Spleen (tissue), 11 donors: Measurements from ENCODE around the gene PYGO2. TPM values are rescaled to one million over a fixed set of nuclear protein-coding genes. Genes with fewer than 3 reads are reported as not detected.
A peak's percentile ranks its signal among the peaks of the same experiment; 100 is the strongest.

Experiments used
- DNase-seq: peaks from one replicate; pipeline ENCODE4 v3.0.0-alpha.2; 2020
- H3K27ac ChIP-seq, 8 donors: fragments of 200-600 bp; sonication (generic) in 7 of 8; 1 replicate in 4 of 8; 2 replicates in 4 of 8; pipeline versions ENCODE4 v1.5.0 to v1.8.0; 2016 to 2021; ENCODE audit warnings: inconsistent platforms in 4 of 8, mild to moderate bottlenecking in 4 of 8, moderate library complexity in 1 of 8
- H3K27me3 ChIP-seq, 7 donors: fragments of 200-600 bp; sonication (generic) in 6 of 7; replicated peaks in 1 of 7; 1 replicate in 4 of 7; 2 replicates in 3 of 7; pipeline versions ENCODE4 v1.5.0 to v1.8.0; 2016 to 2021; ENCODE audit warnings: inconsistent platforms in 3 of 7, mild to moderate bottlenecking in 1 of 7
- H3K36me3 ChIP-seq, 6 donors: fragments of 200-600 bp; sonication (generic) in 5 of 6; 1 replicate in 4 of 6; 2 replicates in 2 of 6; pipeline versions ENCODE4 v1.5.0 to v1.8.0; 2016 to 2021; ENCODE audit warnings: inconsistent platforms in 2 of 6
- H3K4me1 ChIP-seq, 6 donors: fragments of 200-600 bp; sonication (generic) in 5 of 6; 1 replicate in 3 of 6; 2 replicates in 3 of 6; pipeline versions ENCODE4 v1.5.0 to v1.8.0; 2016 to 2021; ENCODE audit warnings: inconsistent platforms in 3 of 6
- H3K4me3 ChIP-seq, 8 donors: fragments of 200-600 bp; sonication (generic) in 7 of 8; 1 replicate in 4 of 8; 2 replicates in 4 of 8; pipeline versions ENCODE4 v1.5.0 to v1.8.0; 2016 to 2021; ENCODE audit warnings: inconsistent platforms in 4 of 8, mild to moderate bottlenecking in 4 of 8, moderate library complexity in 2 of 8
- H3K9me3 ChIP-seq, 8 donors: fragments of 200-600 bp; sonication (generic) in 7 of 8; 1 replicate in 4 of 8; 2 replicates in 4 of 8; pipeline versions ENCODE4 v1.5.0 to v1.8.0; 2016 to 2021; ENCODE audit warnings: inconsistent platforms in 4 of 8
- POLR2A ChIP-seq, 3 donors: fragments of 450-650 bp; IDR thresholded peaks; one replicate each; pipeline ENCODE4 v1.5.1; 2017; ENCODE audit warnings: antibody characterized with exemption in 3 of 3, mild to moderate bottlenecking in 1 of 3
- POLR2AphosphoS5 ChIP-seq, 3 donors: sonication (generic); formaldehyde crosslinking; IDR thresholded peaks; one replicate each; pipeline ENCODE4 v1.5.1; 2017; ENCODE audit warnings: antibody characterized with exemption in 3 of 3
- WGBS, 5 donors: extraction: QIAGEN DNeasy Blood & Tissue Kit in 3 of 5; methylation state at CpG; one replicate each; pipeline versions ENCODE4 v1.1.5 to v1.1.7; 2013 to 2018; 5-methylcytosine and 5-hydroxymethylcytosine counted together
- intact Hi-C: fragments of 100-400 bp; cut with DNase I; formaldehyde crosslinking; loops from one replicate; pipeline ENCODE4 v1.15.0; 2023; ENCODE audit warnings: low total_unique reads
- polyA plus RNA-seq, 3 donors: library from polyadenylated mRNA; stranded (reverse); fragments of 200-250 nt; gene quantifications; one replicate each; pipeline ENCODE4 v1.2.1, GENCODE V29; 2013
- total RNA-seq, 7 donors: library from RNA; depleted of rRNA in 3 of 7; stranded (reverse); fragments of >200 nt in 3 of 7; fragmentation: NEBNext Ultra II Directional in 4 of 7; extraction: Animal tissue kit (Norgen Biotek cat#: 25700) in 4 of 7; gene quantifications; one replicate each; pipeline versions ENCODE4 v1.1.0 to v1.2.1, GENCODE V29; 2016 to 2021
- TF ChIP-seq, protein P1 (sequence below), 11 experiments: fragments of 200-600 bp in 7 of 11; fragments of 450-650 bp in 4 of 11; sonication (generic) in 4 of 11; IDR thresholded peaks in 8 of 11; conservative IDR thresholded peaks in 3 of 11; 1 replicate in 7 of 11; 2 replicates in 4 of 11; pipeline versions ENCODE4 v1.4.0 to v1.8.0; 2016 to 2021; ENCODE audit warnings: antibody characterized with exemption in 11 of 11, inconsistent platforms in 4 of 11, mild to moderate bottlenecking in 1 of 11
- donor health status: healthy with polysubstance abuse.
- donor health status: DM: no; HTN: no; CAD: no; lungs with moderate emphysema.
- donor health status: DM: no; HTN: no; CAD: no.
- donor health status: Bipolar disorder and iron deficiency.
- donor health status: healthy.
- donor health status: DM: no; HTN: no; CAD: no.
- donor health status: DM: yes; HTN: yes; CAD: no.

Gene PYGO2
- total and polyA plus RNA-seq, 10 donors = 19.8 to 36.6 (median 35.2) TPM

DNA sequence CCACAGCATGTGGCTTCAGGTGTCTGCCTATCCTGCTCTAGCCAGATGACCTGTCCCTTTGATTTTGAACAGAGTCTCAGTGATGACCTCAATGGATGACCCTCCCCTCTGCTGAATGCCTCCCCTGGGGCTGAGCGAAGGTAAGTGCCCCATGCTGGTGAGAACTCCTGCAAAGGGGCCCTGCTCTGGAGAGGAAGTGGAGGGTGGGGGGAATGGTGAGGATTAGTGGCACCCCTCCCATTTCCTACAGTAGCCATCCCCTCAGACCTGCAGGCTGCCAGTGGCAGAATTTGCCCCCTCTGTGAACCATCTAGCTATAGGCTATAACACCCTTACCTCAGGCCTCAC lies 21.4 kb downstream of the PYGO2 start:
- TF ChIP-seq POLR2A (IDR thresholded peaks at IDR 0.05) = no peak
- intact Hi-C loops = no loop called here

DNA sequence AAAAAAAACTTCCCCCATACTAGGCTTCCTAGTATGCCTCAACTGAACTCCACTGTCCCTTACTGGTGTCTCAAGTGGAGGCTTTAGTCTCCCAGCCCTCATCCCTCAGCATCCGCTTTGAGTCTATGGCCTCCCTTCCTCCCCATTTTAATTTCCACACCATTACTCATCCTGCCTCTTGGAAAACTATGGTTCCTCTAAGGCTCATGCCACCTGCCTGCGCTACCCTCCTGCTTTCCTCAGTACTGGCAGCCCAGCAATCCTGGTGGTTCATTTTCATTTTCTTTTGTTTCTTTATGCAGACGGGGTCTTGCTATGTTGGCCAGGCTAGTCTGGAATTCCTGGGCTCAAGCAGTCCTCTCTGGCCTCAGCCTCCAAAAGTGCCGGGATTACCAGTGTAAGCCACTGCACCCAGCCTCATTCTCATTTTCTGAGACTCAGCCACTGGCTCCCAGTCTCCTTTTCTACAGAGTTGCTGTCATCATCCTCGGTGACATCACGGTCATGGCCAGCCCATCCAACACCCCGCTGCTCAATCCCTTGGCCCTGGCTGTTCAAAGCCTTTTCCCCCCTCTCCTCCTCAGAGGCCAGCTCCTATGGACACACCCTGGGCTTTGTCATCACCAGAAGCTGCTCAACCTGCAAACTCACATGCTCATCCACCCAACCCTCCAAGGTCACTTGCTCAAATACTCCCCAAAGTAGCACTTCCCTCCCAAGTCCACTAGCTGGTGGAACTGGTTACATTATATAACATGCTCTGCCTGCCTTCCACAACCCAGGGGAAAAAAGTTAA lies 22.8 kb downstream of the PYGO2 start:
- H3K27me3 ChIP-seq = no peaks in the 10 kb centered on the region
- H3K4me1 ChIP-seq = peaks cover 54 to 93% (median 72%) of the 10 kb centered on the region in 6 donors
- TF ChIP-seq POLR2AphosphoS5 (IDR thresholded peaks at IDR 0.05) (no peak), POLR2A (IDR thresholded peaks at IDR 0.05) (no peak)
- TF ChIP-seq, protein P1, sequence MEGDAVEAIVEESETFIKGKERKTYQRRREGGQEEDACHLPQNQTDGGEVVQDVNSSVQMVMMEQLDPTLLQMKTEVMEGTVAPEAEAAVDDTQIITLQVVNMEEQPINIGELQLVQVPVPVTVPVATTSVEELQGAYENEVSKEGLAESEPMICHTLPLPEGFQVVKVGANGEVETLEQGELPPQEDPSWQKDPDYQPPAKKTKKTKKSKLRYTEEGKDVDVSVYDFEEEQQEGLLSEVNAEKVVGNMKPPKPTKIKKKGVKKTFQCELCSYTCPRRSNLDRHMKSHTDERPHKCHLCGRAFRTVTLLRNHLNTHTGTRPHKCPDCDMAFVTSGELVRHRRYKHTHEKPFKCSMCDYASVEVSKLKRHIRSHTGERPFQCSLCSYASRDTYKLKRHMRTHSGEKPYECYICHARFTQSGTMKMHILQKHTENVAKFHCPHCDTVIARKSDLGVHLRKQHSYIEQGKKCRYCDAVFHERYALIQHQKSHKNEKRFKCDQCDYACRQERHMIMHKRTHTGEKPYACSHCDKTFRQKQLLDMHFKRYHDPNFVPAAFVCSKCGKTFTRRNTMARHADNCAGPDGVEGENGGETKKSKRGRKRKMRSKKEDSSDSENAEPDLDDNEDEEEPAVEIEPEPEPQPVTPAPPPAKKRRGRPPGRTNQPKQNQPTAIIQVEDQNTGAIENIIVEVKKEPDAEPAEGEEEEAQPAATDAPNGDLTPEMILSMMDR (IDR thresholded peaks at IDR 0.05 in 8 of 11, conservative IDR thresholded peaks at IDR 0.05 in 3 of 11) = no peak
- WGBS, 5 donors = 91 to 99% (median 95%) methylated on average over 7 of the region's 7 CpGs
- H3K9me3 ChIP-seq = no peaks in the 10 kb centered on the region
- no peak for DNase-seq
- H3K4me3 ChIP-seq = no peak overlapping the region
- H3K27ac ChIP-seq = peak overlapping the region; percentile 94 to 99 (median 98)
- intact Hi-C loops = no loop called here
- no peaks in the 10 kb centered on the region for H3K36me3 ChIP-seq

More for the DNA sequence above, 21.4 kb downstream of the PYGO2 start:
- Histone ChIP-seq H3K4me1 (peaks cover 61 to 93% (median 82%) of the 10 kb centered on the region in 6 donors), H3K27me3 (no peaks in the 10 kb centered on the region), H3K4me3 (no peak overlapping the region), H3K9me3 (no peaks in the 10 kb centered on the region), H3K36me3 (peaks cover 0 to 10% (median 6%) of the 10 kb centered on the region in 6 donors), H3K27ac (peak overlapping the region in 7 of 8 donors; percentile 19 to 99 (median 84))
- WGBS, 5 donors = 46 to 74% (median 55%) methylated on average over 1 of the region's 1 CpG; no CpG with 5 or more reads in 1 of the 5 donors
- DNase-seq = no peak

DNA sequence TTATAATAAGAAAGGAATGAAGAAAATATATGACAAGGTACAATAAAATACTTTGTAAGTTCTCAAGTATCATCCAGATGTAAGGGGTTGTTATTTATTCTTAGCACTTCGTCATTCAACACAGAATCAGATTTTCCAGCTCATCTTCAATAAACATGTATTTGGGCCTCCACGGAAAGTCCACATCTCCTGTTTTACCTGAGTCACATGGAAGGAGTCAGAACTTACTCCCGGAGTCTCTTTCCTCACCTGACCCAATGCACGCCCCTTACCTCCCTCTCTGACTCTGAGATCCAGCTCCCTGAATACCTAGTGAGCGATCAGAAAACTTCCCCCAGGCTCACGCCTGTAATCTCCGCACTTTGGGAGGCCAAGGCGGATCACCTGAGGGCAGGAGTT lies 23.6 kb downstream of the PYGO2 start:
- DNase-seq = no peak
- Histone ChIP-seq H3K4me1 (peaks cover 46 to 90% (median 64%) of the 10 kb centered on the region in 6 donors), H3K27ac (peak overlapping the region; percentile 94 to 99 (median 98)), H3K27me3 (no peaks in the 10 kb centered on the region), H3K4me3 (peak overlapping the region in 4 of 8 donors; percentile 56 to 81 (median 67)), H3K9me3 (no peaks in the 10 kb centered on the region), H3K36me3 (no peaks in the 10 kb centered on the region)
- intact Hi-C loops = no loop called here
- TF ChIP-seq, protein P1 (IDR thresholded peaks at IDR 0.05 in 8 of 11, conservative IDR thresholded peaks at IDR 0.05 in 3 of 11) = no peak
- TF ChIP-seq POLR2A (IDR thresholded peaks at IDR 0.05) = no peak
- TF ChIP-seq POLR2AphosphoS5 (IDR thresholded peaks at IDR 0.05) = no peak
- 82 to 93% (median 89%) methylated on average over 8 of the region's 8 CpGs for WGBS, 5 donors

DNA sequence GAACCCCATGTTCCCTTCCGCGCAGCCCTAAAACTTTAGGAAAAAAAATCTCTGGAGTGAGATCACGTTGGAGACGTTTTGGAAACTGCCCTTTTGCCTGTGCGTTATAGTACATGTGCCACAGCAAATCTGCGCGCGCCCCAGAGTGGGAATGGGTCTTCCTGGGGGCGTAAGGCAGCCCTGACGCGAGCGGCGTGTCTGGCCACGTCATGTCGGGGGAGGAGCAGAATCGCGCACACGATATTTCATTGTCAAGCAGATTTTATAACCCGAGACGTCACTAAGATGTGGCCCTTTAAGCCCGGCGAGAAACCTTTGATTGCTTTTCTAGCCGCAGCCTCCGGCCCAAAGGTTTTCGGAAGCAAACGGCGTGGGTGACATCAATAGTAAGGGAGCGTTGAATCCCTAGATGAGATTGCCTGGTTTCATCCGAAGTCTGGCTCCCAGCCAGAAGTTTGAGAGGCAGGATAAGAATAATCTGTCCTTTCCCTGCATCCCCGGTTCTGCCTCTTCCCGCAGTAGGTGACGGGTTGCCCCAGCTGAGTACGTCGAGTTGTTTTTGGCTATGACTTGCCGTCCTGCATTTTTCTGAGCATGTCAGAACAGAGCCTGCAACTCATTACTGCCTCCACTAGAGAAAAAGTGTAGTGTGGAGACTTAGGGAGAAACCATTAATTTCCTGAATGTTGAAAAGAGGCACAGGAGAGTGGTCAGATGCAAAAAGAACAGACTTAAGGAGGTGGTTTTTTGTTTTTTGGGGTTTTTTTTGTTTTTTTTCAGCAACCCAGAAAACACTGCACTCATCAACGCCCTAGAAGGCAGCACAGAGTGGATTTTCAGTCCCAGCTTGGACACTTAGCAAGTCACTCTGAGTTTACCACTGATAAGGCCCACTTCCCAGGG lies 24.2 kb downstream of the PYGO2 start:
- Histone ChIP-seq H3K27me3 (no peaks in the 10 kb centered on the region), H3K36me3 (peaks cover 0 to under 1% (median 0%) of the 10 kb centered on the region in 6 donors), H3K4me3 (peak overlapping the region; percentile 27 to 81 (median 64)), H3K9me3 (no peaks in the 10 kb centered on the region), H3K4me1 (peaks cover 39 to 90% (median 58%) of the 10 kb centered on the region in 6 donors), H3K27ac (peak overlapping the region; percentile 94 to 99 (median 98))
- intact Hi-C loops = no loop called here
- DNase-seq = peak; percentile 96
- TF ChIP-seq POLR2A (IDR thresholded peaks at IDR 0.05) = peak in 1 of 3 donors; percentile 71
- TF ChIP-seq POLR2AphosphoS5 (IDR thresholded peaks at IDR 0.05) = peak in 2 of 3 donors; percentile 68 to 89
- TF ChIP-seq, protein P1 (IDR thresholded peaks at IDR 0.05 in 8 of 11, conservative IDR thresholded peaks at IDR 0.05 in 3 of 11) = peak in 6 of 11 experiments; percentile 15 to 44 (median 26)
- WGBS, 5 donors = 0 to 1% (median 1%) methylated on average over 35 to 36 of the region's 36 CpGs
